ENCODE data around the gene ZEB1.
"Not testable (repeated sequence)": the region's sequence is repeated elsewhere in the genome, so short reads cannot be mapped to it uniquely, and the experiment has no call there.

The ZEB1 gene

DNA sequence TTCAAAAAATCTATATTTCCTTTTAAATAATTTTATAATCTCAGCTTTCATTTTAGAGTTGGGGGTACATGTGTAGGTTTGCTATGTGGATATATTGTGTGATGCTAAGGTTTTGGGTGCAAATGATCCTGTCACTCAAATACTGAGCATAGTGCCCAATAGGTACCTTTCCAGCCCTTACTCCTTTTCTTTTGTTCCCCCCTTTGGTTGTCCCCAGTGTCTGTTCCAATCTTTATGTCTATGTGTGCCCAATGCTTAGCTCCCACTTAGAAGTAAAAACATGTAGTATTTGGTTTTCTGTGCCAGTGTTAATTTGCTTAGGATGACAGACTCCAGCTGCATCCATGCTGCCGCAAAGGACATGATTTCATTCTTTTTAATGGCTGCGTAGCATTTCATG is 103.6 kb downstream of the ZEB1 start:
- no peak for DNase-seq (ENCODE audit: low spot score)

DNA sequence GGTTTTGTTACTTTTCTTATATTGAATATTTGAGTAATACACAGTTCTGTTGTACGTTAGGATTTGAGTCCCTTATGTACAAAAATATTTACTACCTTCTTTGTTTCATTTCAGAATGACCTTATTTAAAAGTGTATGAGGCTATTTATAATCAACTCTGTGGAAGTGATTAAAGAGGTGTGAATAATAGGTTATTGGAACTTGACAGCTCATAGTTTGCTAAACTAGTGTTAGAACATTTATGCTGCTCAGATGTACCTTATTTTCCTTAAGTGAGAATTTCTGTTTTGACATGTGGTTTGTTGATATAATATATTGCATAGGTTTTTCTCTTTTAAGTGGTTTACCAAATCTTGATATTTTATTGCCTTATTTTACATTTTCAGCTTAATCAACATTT is 105.5 kb downstream of the ZEB1 start:
- no peak for DNase-seq (ENCODE audit: low spot score)

DNA sequence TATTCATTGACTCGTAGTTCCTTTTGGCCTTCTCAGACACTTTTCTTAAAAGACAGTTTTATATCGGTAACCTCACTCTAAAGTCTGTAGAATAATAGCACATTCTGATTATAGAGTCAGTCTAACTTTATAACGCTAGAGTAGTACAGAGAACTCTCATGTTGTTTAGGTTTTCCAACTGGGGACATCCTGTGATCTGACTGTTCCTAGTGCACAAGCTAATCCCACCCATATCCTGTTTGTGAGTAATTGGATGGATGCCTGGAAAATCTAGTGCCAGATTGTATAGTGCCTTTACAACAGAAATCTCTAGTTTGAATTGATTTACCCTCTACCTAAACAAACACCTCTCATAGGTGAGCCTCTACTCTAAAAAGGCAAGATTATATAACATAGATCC is 107.4 kb downstream of the ZEB1 start:
- no peak for DNase-seq (ENCODE audit: low spot score)

DNA sequence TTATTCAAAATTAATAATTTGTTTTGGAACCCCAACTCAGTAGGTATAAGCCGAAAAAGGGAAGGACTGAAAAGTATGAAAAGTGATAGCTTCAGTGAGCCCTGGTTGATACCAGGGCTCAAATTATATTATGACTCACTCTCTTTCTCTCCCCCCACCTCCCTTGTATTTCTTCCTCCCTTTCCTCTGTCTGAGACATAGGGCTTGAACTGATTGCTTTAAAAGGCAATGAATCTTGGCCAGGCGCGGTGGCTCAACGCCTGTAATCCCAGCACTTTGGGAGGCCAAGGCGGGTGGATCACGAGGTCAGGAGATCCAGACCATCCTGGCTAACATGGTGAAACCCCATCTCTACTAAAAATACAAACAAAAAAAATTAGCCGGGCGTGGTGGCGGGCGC is 108.3 kb downstream of the ZEB1 start:
- not testable (repeated sequence) for DNase-seq (ENCODE audit: low spot score)

DNA sequence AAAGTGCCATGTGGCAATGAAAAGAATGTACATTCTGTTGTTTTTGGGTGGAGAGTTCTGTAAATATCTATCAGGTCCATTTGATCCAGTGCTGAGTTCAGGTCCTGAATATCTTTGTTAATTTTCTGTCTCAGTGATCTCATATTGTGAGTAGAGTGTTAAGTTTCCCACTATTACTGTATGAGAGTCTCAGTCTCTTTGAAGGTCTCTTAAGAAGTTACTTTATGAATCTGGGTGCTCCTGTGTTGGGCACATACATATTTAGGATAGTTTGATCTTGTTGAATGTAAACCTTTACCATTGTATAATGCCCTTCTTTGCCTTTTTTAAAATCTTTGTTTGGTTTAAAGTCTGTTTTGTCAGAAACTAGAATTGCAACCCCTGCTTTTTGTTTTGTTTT is 109.5 kb downstream of the ZEB1 start:
- DNase-seq (ENCODE audit: low spot score): not testable (repeated sequence)

DNA sequence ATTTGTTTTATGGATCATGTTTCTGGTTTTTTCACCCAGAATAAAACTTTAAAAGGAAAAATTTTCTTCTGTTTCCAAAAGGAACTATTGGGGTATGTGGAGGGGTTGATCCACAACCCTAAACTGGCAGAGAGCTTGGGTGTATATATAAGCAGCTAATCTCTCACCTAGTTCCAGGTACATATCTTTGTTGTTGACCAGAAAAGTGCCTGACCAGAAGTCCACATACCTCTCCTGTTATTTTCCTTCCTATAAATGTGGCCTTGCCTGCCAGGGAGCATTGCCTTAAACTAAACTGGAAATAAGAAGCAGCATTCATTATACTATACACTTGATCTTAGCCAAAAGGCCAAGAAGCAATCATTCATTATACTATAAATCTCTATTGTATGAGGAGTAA is 112.0 kb downstream of the ZEB1 start:
- DNase-seq (ENCODE audit: low spot score): no peak

DNA sequence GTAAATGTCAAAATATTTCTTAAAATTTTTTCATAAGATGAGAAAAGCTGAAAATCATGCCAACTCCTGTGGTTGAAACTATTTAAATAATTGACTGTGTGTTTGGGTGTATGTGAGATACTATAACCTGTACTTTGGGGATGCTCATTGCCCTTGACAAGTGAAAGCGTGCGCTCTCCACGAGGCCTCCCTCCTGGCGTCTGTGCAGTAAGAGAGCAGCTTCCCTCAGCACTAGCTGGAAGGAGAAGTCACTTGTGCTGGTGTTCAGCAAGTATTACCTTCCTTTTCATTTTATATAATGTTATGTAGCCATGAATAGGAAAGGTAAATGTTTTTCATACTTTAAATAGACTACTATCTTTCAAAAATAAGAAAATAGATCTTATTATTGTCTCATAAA is 118.9 kb downstream of the ZEB1 start:
- DNase-seq (ENCODE audit: low spot score): no peak

DNA sequence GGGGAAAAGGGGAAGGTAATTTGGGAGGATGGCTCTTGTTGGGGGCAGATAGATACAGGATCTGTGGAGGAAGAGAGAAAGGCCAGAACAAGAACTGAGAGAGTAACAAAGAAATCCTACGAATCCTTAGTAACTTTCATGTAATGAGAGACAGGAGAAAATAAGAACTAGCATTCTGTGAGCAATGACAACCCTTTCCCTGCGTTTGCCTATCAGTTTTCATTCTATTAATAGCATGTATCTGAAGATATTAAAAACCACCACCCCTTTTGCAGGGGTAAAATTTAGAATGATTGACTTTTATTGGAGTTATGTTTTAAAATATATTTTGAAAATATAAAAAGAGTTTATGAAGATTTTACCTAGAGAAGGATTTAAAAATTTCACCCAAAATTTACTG is 132.8 kb downstream of the ZEB1 start:
- DNase-seq (ENCODE audit: low spot score): no peak

DNA sequence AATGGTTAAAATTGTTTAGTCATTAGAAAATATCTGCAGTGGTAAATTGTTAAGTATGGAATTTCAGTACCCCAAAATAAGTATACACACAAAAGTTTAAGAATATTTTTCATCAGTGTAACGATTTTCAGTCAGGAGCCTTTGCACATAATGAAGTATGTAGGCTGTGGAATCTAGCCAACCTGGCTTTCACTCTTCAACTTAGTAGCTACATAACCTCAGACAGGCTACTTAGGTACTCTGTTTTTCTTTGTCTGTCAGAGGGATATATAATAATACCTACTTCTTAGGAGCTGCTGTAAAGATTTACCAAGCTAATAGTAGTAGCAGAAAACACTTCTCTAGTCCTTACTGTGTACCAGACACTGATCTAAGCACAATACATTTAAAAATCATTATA is 137.5 kb downstream of the ZEB1 start:
- no peak for DNase-seq (ENCODE audit: low spot score)

DNA sequence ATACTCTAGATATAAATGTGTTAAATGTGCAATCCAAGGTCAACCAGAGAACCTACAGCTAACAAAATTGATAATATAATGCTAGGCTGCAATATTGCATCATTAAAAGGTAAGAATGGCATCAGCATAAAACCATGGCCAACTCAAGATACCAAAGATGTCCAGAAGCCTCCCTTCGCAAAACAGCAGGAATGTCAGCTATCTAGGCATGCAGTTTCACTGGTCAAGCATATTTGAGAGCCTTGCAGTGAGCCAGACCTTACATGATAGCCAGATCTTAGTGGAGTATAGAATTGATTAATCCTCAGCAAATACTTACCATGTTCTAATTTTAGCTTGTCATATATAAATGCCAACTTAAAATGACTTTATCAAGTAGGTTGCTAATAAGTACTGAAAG is 138.8 kb downstream of the ZEB1 start:
- DNase-seq (ENCODE audit: low spot score): no peak

DNA sequence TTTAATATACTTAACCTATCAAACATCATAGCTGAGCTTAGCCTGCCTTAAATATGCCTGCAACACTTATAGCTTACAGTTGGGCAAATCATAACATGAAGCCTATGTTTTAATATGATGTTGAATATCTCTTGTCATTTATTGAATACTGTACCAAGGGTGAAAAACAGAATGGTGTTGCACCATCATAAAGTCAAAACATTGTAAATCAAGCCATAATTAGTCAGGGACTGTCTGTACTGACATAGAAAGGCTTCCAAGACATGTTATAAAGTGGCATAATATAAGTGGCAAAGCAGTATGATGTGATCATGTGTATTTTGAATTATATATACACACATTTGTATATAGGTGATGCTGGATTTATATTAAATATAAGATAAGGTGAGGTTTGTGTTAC is 140.0 kb downstream of the ZEB1 start:
- DNase-seq (ENCODE audit: low spot score): no peak

DNA sequence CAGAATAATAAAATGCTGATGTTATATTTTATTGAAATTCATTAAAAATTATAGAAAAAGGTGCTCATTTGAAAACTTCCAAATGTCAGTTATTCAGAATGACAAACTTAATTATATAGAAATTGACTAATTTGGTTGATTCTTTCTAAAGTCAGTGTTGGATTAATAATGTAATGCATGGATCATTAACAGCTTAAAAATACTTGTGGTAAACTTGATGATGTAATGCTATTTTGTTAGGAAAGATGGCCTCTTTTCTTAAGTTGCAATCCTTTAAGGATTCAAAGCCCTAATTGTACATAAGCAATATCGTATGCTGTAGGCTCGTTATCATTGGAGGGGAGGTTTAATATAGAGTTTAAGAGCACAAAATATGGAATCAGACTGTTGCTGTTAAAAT is 141.2 kb downstream of the ZEB1 start:
- DNase-seq (ENCODE audit: low spot score): no peak

DNA sequence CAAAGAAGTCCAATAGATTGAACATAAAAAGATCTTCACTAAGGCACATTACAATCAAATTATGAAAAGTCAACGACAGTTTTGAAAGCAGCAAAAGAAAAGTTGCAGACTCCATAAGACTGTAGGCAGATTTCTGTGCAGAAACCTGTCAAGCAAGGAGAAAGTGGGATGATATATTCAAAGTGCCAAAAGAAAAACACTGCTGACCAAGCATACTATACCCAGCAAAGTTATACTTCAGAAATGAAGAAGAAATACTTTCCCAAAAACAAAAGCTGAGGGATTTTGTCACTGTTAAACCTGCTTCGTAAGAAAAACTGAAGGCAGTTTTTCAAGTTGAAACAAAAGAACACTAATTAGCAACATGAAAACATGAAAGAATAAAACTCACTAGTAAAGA is 145.5 kb downstream of the ZEB1 start:
- no peak for DNase-seq (ENCODE audit: low spot score)

DNA sequence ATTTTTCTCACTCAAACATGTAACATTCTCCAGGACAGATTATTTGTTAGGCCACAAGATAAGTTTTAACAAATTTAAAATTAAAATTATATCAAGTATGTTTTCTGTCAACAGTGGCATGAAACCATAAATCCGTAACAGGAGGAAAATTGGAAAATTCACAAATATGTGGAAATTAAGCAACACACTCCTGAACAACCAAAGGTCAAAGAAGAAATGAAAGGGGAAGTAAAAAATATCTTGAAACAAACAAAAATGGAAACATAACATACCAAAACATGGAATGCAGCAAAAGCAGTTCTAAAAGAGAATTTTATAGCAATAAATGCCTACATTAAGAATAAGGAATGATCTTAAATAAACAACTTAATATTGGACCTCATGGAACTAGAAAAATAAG is 147.3 kb downstream of the ZEB1 start:
- DNase-seq (ENCODE audit: low spot score): no peak

DNA sequence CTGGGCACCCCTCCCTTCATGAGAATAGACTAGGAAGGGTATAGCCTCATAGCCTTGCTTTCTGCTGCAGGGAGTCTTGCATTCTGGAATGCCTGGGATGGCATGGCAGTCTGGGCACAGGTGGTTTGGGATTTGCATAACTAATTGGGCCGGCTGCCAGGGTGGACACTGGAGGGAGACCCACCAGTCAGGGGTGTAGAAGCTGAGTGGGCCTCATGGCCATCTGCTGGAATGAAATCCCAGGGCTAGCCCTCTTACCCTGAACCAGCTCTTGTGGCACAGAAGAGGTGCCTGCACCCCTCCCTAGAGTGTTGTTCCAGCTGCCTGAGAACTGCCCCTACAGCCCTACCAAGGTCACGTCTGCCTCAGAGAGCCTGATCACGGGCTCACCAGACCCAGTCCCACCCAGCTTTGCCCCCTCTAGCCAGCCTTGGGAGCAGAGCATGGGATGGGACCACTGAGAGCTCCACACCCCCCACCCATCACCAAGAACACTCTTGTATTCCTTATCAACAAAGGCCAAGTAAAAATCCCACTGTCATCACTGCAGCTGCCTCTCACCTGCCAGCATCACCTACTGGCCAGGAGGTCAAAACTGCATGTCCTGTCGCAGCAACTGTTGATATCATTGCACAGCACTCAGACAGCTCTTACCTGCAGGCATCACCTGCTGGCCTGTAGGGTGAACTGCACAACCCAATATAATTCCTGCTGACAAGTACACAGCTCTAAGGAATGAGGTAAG is 148.9 kb downstream of the ZEB1 start:
- no peak for DNase-seq (ENCODE audit: low spot score)

DNA sequence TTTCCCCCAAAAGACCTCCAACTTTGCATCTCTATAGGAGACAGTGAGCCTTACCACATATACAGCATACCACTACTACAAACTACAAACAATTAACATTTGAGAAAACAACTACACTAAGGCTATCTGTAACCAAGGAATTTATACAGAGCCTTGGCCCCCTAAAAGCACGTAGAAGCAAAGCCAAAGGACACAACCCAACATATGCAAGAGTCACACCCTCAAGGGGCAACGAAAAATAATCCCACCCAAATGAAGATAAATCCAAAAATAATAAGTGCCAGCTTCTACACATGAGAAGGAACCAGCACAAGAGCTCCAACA is 149.5 kb downstream of the ZEB1 start:
- DNase-seq (ENCODE audit: low spot score): no peak

DNA sequence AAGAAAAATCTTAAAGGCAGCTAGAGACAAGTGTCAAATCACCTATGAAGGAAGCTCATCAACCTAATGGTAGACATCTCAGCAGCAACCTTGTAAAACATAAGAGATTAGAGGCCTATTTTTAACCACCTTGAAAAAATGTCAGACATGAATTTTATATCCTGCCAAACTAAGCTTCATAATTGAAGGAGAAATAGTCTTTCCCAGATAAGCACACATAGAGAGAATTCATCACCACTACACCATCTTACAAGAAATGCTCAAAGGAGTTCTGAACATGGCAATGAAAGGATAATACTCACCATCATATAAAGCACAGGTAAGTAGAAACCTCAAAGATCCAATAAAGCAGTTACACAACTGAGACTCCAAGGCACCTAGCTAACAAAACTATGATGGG is 156.5 kb downstream of the ZEB1 start:
- no peak for DNase-seq (ENCODE audit: low spot score)

DNA sequence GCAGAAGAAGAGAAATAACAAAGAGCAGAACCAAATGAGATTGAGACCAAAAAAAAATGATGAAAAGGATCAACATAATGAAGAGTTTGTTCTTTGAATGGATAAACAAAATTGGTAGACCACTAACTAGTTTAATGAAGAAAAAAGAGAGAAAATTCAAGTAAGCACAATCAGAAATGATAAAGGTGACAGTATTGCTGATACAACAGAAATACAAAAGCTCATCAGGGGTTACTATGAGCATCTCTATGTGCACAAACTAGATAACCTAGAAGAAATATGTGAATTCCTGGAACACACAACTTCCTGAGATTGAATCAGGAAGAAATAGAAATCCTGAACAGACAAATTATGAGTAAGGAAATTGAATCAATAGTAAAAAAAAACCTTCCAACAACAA is 157.1 kb downstream of the ZEB1 start:
- DNase-seq (ENCODE audit: low spot score): no peak

DNA sequence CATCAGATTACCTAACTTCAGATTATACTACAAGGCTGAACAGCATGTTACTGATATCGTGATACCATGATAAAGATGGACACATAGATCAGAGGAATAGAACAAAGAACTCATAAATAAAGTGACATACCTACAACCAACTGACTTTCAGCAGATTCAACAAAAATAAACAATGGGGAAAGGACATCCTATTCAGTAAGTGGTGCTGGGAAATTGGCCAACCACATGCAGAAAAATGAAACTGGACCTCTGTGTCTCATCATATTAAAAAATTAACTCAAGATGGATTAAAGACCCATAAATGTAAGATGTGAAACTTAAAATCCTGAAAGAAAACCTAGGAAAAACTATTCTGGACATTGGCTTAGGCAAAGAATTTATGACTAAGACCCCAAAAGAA is 158.6 kb downstream of the ZEB1 start:
- DNase-seq (ENCODE audit: low spot score): no peak

DNA sequence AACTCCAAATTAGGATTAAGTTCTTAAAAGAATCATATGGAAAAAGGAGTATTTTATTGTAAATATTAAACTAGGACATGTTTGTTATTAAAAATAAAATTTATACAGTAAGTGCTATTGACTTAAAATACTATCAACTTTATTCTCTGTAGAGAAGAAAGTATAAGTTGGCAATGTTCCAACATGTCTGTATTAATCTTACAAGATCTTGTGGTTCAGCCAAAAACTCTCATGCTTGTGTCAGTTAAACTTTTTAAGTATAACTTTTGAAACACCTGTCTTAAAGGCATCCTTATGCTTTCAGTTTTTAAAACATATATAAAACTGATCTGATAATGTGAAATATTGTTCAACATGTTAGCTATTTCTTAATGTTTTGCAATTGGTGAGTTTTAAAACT is 160.7 kb downstream of the ZEB1 start:
- DNase-seq (ENCODE audit: low spot score): no peak

DNA sequence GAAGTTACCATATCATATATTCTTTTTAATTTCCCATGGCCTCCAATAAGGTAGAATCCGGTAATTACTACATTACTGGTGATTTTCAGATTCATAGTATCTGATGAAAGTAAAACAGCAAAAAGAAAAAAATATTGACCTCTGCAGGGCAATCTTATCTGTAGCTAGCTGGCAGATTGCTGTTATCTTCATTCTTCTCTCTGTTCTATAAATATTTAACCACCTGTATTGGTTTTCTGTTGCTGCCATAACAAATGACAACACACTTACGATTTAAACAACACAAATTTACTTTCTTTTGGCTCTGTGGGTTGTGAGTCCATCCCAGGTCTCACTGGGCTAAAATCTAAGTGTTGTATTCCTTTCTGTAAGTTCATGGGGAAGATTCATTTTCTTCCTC is 164.5 kb downstream of the ZEB1 start:
- DNase-seq (ENCODE audit: low spot score): no peak

DNA sequence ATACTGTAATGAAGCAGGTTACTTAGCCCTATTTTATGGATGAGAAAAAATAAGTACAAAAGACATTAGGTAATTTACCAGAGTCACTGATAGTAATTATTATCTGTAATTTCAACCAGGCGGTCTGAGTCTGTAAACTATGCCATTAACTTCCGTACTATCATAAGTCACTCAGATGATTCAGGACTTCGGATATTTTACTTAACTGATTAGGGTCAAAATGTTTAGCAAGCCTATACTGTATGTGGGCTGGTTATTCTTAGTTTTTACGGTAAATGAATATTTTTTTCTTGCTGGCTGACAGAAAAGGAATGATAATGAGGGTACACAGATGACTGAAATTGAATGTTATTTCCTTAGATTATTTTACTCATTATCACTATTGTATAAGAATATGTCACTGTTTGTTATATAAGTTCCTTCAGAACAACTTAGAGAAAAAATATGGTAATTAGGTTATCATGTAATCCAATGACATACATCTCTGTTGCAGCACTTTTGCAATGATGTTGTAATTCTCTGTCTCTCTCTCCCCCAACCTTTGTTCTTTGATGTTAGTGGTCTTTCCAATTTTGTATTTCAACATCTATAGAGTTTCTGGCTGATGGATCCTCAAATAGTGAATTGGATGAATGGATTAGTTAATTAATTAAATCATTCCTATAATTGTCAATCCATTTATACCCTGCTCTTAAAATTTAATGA is 165.6 kb downstream of the ZEB1 start:
- DNase-seq (ENCODE audit: low spot score): no peak

DNA sequence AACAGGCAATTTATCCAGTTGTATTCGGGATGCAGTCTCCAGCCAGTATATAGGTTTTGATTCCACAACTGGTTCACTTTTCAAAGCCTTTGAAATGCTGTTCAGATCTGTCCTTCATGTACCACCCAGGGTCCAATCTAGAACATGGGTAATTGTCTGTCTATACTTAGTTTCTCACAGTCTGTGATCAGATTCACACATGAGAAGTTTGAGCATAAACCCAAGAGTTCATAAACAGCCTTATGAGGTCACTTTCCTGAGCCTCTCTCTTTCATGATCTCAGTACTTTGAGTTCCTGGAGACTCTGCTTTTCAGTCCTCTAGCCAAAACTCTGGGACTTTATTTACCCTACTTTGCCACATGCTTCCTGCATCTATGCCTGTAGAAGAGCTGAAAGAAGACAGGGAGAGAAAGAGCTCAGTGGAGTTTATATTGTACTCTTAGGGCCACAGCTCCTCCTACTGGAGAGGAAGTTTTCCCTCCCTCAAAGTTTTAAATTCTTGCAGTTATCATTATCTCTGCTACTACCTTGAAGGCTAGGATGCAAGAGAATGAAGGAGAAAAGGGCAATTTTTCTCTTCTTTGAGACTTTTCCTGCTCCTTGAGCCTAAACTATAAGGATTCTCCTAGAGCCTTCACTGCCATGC is 172.0 kb downstream of the ZEB1 start:
- DNase-seq (ENCODE audit: low spot score): peak; percentile 52

DNA sequence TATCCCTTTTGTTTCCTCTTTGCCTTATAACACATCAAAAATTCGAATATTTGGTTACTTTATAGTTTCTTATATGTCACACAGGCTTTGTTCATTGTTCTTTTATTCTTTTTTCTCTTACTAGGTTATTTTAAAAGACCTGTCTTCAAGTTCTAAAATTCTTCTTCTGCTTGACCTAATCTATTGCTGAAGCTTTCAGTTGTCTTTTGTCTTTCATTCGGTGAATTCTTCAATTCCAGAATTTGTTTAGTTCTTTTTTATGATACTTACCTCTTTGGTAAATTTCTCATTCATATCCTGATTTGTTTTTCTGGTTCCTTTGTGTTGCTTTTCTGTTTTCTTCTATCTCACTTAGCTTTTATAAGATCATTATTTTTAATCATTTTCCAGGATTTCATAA is 188.4 kb downstream of the ZEB1 start:
- no peak for DNase-seq (ENCODE audit: low spot score)
